HG03521 (cell line): Measurements from ENCODE around the gene SLC22A14.
"Not testable (repeated sequence)": the region's sequence is repeated elsewhere in the genome, so short reads cannot be mapped to it uniquely, and the experiment has no call there.

Experiments
- ATAC-seq: cut with Tn5 transposase; IDR thresholded peaks from one replicate; pipeline ENCODE4 v1.9.1; 2021; ENCODE audit warnings: mild to moderate bottlenecking, moderate library complexity; ENCODE audit not compliant: unreplicated experiment

SLC22A14 gene

DNA sequence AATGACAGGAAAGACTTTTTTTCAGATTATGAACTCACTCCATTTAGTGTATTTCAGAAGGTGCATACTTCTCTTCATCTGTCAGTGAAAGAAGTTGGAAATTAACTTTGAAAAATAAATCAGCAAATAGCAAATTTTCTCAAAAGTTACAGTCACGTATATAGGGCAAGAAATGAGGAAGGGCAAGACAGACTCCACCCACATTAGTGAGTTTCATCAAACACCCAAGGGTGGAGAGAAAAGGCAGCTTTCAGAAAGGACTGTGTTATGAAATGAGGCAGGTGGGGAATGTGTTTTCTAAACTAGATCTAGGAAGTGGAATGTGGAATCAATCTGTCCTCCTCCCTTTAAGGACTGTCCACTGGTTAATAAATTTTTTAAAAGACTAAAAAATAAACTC lies 13.6 kb upstream of the SLC22A14 start:
- no peak for ATAC-seq

GRCh38 chr3:38270606-38271005 lies 11.5 kb upstream of the SLC22A14 start:
- no peak for ATAC-seq

GRCh38 chr3:38271553-38271952 lies 10.5 kb upstream of the SLC22A14 start:
- no peak for ATAC-seq

DNA sequence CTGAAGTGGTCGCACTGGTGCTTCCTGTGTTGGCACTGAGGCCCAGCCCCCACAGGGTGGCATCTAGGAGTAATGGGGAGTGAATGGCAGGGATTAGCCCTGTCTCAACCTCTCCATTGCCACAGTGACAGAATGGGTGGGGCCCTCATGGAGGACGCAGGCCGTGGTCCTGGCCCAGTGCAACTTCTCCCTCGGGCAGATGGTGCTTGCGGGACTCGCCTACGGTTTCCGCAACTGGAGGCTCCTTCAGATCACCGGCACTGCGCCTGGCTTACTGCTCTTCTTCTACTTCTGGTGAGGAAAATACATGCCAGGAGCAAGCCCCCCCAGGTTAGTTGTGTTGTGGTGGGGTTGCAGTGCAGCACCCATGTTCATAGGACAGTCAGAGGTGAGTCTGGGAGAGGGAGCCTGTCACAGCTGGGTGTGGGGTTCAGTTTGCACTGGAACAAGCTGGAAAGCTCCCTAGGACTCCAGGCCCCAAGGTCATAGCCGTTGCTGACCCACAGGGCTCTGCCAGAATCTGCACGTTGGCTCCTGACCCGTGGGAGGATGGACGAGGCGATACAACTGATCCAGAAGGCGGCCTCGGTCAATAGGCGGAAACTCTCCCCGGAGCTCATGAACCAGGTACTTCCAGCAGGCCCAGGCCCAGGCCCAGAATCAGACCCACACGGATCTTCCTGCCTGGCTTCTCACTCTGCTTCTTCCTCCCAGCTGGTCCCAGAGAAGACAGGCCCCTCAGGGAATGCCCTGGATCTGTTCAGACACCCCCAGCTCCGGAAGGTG lies 7.0 kb upstream of the SLC22A14 start:
- no peak for ATAC-seq

DNA sequence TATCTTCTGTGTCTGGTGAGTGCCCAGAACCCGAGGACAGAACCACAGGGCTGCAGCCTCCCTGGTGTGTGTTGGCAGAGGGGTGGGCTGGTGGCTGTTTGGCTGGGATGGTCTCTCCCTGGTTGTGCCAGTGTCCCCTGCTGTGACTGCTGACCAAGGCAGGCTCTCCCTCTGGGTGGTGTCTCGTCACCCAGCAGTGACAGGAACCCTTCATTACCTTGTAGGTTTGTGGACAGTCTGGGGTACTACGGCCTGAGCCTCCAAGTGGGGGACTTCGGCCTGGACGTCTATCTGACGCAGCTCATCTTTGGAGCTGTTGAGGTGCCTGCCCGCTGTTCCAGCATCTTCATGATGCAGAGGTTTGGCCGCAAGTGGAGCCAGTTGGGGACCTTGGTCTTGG lies 6.4 kb upstream of the SLC22A14 start:
- ATAC-seq, result no peak

- no peak for ATAC-seq
Measured at GRCh38 chr3:38276081-38276916, 5.8 kb upstream of the SLC22A14 start.

GRCh38 chr3:38276917-38277630 lies 5.0 kb upstream of the SLC22A14 start:
- ATAC-seq, result no peak

- no peak for ATAC-seq
Measured at GRCh38 chr3:38278841-38279240, 3.3 kb upstream of the SLC22A14 start.

- ATAC-seq, result no peak
Measured at GRCh38 chr3:38283810-38284755, 2.0 kb downstream of the SLC22A14 start.

- no peak for ATAC-seq
Measured at GRCh38 chr3:38284756-38285150, 2.7 kb downstream of the SLC22A14 start.

GRCh38 chr3:38289286-38290217 lies 7.5 kb downstream of the SLC22A14 start:
- not testable (repeated sequence) for ATAC-seq

- ATAC-seq, result not testable (repeated sequence)
Measured at GRCh38 chr3:38297053-38297452, 15.0 kb downstream of the SLC22A14 start.

- no peak for ATAC-seq
Measured at GRCh38 chr3:38297537-38297936, 15.4 kb downstream of the SLC22A14 start.

GRCh38 chr3:38297947-38298711 lies 16.0 kb downstream of the SLC22A14 start:
- no peak for ATAC-seq

GRCh38 chr3:38306941-38307340 lies 24.8 kb downstream of the SLC22A14 start:
- no peak for ATAC-seq

- no peak for ATAC-seq
Measured at GRCh38 chr3:38307599-38307998, 25.5 kb downstream of the SLC22A14 start.

DNA sequence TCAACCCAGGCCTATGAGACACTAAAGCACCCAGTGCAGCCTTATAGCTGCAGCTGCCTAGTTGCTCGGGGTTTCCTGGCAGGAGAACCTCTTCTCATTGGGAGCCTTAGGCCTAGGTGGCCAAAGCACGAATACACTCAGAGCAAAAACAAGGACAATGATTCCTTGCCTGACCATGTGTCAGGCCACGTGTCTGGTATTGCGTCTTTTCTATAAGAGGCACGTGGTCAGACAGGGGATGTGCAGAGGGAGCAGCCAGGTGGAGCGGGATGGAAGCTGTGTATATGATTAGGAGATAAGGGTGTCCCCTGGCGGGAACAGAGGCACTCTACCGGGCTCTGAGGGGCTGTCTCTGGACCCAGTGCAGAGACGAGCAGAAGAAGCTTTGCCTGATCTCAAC lies 26.4 kb downstream of the SLC22A14 start:
- ATAC-seq, result no peak

DNA sequence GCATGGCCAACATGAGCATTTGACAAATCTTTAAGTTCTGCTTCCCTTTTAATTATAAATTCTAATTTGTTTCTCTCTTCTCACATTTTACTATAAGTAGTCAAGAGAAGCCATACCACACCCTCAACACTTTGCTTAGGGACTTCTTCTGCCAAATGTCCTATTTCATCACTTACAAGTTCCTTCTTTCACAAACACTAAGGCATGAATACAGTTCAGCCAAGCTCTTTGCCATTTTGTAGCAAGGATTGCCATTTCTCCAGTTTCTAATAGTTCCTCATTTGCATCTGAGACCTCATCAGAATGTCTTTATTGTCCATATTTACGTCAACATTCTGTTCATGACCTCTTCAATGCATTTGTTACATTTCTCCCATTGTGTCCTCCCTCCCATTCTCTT lies 29.4 kb downstream of the SLC22A14 start:
- no peak for ATAC-seq

DNA sequence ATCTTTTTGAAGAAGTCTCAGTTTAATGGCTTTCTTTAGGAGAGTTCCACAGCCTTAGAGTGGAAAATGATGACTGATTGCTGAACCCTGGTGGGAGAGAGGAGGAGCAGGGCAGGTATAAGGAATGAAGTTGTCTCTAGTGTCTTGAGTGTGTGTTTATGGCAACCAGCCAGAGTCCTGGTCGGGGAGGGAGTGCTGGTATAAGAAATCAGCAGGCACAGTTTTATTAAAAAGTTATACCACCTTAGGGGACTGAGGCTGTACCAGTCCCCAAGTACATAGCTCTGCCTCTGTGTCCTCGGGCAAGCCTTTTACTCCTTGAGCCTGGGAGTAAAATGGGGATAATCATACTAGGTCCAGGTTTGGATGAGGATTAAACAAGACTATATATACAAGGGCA lies 29.8 kb downstream of the SLC22A14 start:
- ATAC-seq, result no peak
